Caco-2 (cell line): ENCODE results near the gene CLHC1. TPM values are rescaled to one million over a fixed set of nuclear protein-coding genes. Genes with fewer than 3 reads are reported as not detected.

Experiments used
- BruUV-seq: library from RNA; stranded (reverse); fragments of 400-500 nt; replicated peaks from 2 replicates; lab custom pipeline; 2021; lab: Mats Ljungman, UMichigan
- CTCF ChIA-PET: fragments of 300-600 bp; sonication (Branson Sonifier 250); formaldehyde crosslinking; loops from one replicate; lab custom pipeline; 2022; ENCODE audit warnings: antibody characterized with exemption; lab: Charles Lee
- POLR2A ChIA-PET: fragments of 300-600 bp; sonication (Branson Sonifier 250); formaldehyde crosslinking; loops from one replicate; lab custom pipeline; 2022; ENCODE audit warnings: antibody characterized with exemption; lab: Charles Lee
- DNase-seq, 2 experiments: peaks; one replicate each; pipeline versions ENCODE4 v3.0.0 to v3.0.0-alpha.2; 2020 to 2022
- H3K27me3 ChIP-seq: replicated peaks from 2 replicates; pipeline ENCODE4 v1.6.0; 2011; ENCODE audit warnings: low read length; ENCODE audit not compliant: control insufficient read depth, insufficient read depth
- H3K36me3 ChIP-seq: 2 replicates; pipeline ENCODE4 v1.5.1; 2011; ENCODE audit warnings: low read length; ENCODE audit not compliant: control insufficient read depth, insufficient read depth
- H3K4me1 ChIP-seq: fragments of 250-450 bp; sonication (Bioruptor Pico); 2 replicates; pipeline ENCODE4 v1.5.1; 2020; ENCODE audit warnings: mild to moderate bottlenecking
- H3K4me3 ChIP-seq: 2 replicates; pipeline ENCODE4 v1.5.1; 2011; ENCODE audit warnings: low read depth, mild to moderate bottlenecking, control low read depth, low read length
- H3K9me3 ChIP-seq: fragments of 250-450 bp; sonication (Bioruptor Pico); 2 replicates; pipeline ENCODE4 v1.5.1; 2020; ENCODE audit warnings: mild to moderate bottlenecking, moderate library complexity
- H3K27ac Mint-ChIP-seq: one replicate; pipeline ENCODE4 v1.8.0; 2022; ENCODE audit warnings: mixed read lengths; ENCODE audit not compliant: unreplicated experiment
- H3K27me3 Mint-ChIP-seq: one replicate; pipeline ENCODE4 v1.8.0; 2022; ENCODE audit warnings: mixed read lengths; ENCODE audit not compliant: insufficient read depth, unreplicated experiment
- H3K36me3 Mint-ChIP-seq: one replicate; pipeline ENCODE4 v1.8.0; 2022; ENCODE audit warnings: mild to moderate bottlenecking, mixed read lengths; ENCODE audit not compliant: insufficient read depth, unreplicated experiment
- H3K4me1 Mint-ChIP-seq: one replicate; pipeline ENCODE4 v1.8.0; 2022; ENCODE audit warnings: low read depth, mixed read lengths; ENCODE audit not compliant: unreplicated experiment
- H3K4me3 Mint-ChIP-seq: one replicate; pipeline ENCODE4 v1.8.0; 2022; ENCODE audit warnings: mild to moderate bottlenecking, moderate library complexity, mixed read lengths; ENCODE audit not compliant: unreplicated experiment
- H3K9me3 Mint-ChIP-seq: one replicate; pipeline ENCODE4 v1.8.0; 2022; ENCODE audit warnings: mixed read lengths; ENCODE audit not compliant: unreplicated experiment
- intact Hi-C: fragments of 100-400 bp; cut with micrococcal nuclease; formaldehyde crosslinking; loops from one replicate; pipeline ENCODE4 v1.10.0; 2022; ENCODE audit not compliant: unreplicated experiment
- total RNA-seq: library from RNA; stranded (reverse); gene quantifications from 2 replicates; pipeline ENCODE4 v1.2.3, GENCODE V29; 2022
- TF ChIP-seq, protein P1 (sequence below), 2 experiments: fragments of 200-600 bp in 1 of 2; IDR thresholded peaks; 1 replicate in 1 of 2; 2 replicates in 1 of 2; pipeline versions ENCODE4 v1.5.1 to v1.8.0; 2011 to 2022; ENCODE audit warnings: antibody characterized with exemption in 1 of 2, control low read depth in 1 of 2, inconsistent platforms in 1 of 2, low read depth in 1 of 2, low read length in 1 of 2, mild to moderate bottlenecking in 1 of 2, moderate library complexity in 1 of 2; ENCODE audit not compliant: insufficient read depth in 1 of 2, severe bottlenecking in 1 of 2, unreplicated experiment in 1 of 2

The CLHC1 gene
- total RNA-seq, 1 experiment from 2014 or later, result 13.4 TPM

DNA sequence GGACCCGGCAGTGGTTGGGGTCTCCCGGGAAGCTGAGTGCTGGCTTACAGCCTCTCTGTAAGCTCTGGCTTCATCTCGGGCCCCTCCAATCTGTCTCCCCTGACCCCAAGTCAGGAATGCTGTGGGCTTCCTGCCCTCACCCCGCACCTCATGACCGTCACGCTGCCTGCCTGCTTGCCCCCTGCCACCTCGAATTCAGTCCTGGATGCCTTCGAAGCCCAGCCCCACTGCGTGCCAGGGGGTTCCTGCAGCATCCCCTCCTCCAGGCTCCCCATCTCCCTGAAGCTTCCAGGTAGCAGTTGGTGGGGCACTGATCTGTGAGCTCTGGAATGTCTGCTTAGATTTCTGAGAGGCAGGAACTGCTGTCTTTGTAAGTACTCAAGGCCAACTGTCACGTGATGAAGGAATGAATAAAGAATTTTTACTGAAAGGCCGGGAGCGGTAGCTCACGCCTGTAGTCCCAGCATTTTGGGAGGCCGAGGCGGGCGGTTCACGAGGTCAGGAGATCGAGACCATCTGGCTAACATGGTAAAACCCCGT lies 6.5 kb downstream of the CLHC1 start:
- peaks cover 23% of the 10 kb centered on the region for H3K4me1 ChIP-seq
- TF ChIP-seq, protein P1, sequence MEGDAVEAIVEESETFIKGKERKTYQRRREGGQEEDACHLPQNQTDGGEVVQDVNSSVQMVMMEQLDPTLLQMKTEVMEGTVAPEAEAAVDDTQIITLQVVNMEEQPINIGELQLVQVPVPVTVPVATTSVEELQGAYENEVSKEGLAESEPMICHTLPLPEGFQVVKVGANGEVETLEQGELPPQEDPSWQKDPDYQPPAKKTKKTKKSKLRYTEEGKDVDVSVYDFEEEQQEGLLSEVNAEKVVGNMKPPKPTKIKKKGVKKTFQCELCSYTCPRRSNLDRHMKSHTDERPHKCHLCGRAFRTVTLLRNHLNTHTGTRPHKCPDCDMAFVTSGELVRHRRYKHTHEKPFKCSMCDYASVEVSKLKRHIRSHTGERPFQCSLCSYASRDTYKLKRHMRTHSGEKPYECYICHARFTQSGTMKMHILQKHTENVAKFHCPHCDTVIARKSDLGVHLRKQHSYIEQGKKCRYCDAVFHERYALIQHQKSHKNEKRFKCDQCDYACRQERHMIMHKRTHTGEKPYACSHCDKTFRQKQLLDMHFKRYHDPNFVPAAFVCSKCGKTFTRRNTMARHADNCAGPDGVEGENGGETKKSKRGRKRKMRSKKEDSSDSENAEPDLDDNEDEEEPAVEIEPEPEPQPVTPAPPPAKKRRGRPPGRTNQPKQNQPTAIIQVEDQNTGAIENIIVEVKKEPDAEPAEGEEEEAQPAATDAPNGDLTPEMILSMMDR (IDR thresholded peaks at IDR 0.05; ENCODE audit: insufficient read depth in 1 of 2, low read depth in 1 of 2, low read length in 1 of 2, severe bottlenecking in 1 of 2, unreplicated experiment in 1 of 2), result no peak
- CTCF ChIA-PET, result no interaction called here
- Mint-ChIP-seq H3K4me3 (no peak overlapping the region), H3K36me3 (peaks cover 12% of the 10 kb centered on the region), H3K27me3 (no peaks in the 10 kb centered on the region), H3K27ac (no peak overlapping the region), H3K4me1 (peaks cover 26% of the 10 kb centered on the region), H3K9me3 (no peaks in the 10 kb centered on the region)
- intact Hi-C loops, result no loop called here
- no peaks in the 10 kb centered on the region for H3K27me3 ChIP-seq
- POLR2A ChIA-PET, result interaction anchor here (0.6 kb wide), 1 partner anchor 19 kb away, joined by 3 read pairs; no protein-coding TSS in a partner anchor
- no peak for DNase-seq
- H3K36me3 ChIP-seq, result no peaks in the 10 kb centered on the region
- no TSS peak for BruUV-seq
- H3K4me3 ChIP-seq, result no peak overlapping the region
- no peaks in the 10 kb centered on the region for H3K9me3 ChIP-seq

DNA sequence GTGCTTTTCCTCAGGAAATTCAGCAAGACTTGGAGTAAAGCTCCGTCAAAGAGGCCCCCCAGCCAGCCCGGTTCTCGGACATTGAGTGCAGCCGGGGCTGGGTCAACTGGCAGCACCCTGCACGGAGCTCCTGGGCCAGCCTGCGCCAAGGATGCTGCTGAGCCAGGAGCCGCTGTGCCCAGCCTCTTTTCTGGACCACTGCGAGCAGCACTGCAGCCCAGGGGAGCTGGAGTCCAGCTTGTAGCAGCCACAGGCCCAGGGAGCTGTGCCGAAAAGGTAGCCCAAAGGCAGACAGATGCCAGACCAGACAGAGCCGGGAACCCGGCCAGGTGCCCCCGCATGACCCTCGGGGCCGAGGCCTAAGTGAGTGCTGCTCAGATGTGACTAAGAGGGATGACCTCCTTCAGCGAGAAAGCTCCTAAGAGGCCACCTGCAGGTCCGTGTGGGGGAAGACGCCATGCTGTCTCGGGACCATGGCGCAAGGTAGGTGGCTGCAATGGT lies 7.3 kb downstream of the CLHC1 start:
- Mint-ChIP-seq H3K27ac (no peak overlapping the region), H3K4me3 (no peak overlapping the region), H3K27me3 (no peaks in the 10 kb centered on the region), H3K4me1 (peaks cover 18% of the 10 kb centered on the region), H3K36me3 (peaks cover 12% of the 10 kb centered on the region), H3K9me3 (no peaks in the 10 kb centered on the region)
- no peak for DNase-seq
- Histone ChIP-seq H3K9me3 (no peaks in the 10 kb centered on the region), H3K27me3 (no peaks in the 10 kb centered on the region), H3K4me3 (no peak overlapping the region), H3K36me3 (no peaks in the 10 kb centered on the region), H3K4me1 (peaks cover 15% of the 10 kb centered on the region)
- intact Hi-C loops, result no loop called here
- ChIA-PET CTCF (no interaction called here), POLR2A (interaction anchor here (0.6 kb wide), 1 partner anchor 18 kb away, joined by 3 read pairs; no protein-coding TSS in a partner anchor)
- TF ChIP-seq, protein P1 (IDR thresholded peaks at IDR 0.05; ENCODE audit: insufficient read depth in 1 of 2, low read depth in 1 of 2, low read length in 1 of 2, severe bottlenecking in 1 of 2, unreplicated experiment in 1 of 2), result no peak
- no TSS peak for BruUV-seq

DNA sequence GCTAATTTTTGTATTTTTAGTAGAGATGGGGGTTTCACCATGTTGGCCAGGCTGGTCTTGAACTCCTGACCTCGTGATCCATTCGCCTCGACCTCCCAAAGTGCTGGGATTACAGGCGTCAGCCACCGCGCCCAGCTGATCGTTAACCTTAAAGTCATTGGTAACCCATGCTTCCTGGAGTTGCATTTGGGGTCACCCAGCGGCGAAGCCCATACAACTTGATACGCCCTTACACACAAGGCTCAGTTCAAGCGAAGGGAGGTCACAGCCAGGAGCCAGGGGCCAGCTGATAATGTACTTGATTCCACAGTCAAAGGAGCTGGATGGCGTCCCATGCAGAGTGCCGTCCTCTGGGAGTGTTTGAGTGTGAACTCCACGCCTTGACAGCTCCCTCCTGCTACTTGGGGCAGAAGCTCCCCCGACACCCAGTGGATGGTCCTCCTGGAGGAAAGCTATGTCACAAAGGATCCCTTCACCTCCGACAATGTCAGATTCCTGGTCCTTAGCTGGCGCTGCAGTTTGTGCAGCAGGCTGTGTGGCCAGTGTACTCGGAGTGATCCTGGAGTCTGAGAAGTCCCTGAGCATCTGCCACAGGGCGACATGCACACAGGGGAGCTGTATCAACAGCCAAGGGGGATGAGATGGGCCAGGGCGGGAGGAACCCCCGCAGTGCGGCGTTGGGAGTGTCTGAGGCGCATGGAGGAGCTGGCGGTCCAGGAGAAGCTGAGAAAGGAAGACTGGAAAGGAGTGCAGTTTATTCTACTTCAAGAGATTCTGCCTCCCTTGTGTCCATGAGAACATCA lies 7.9 kb downstream of the CLHC1 start:
- Mint-ChIP-seq H3K4me1 (peaks cover 12% of the 10 kb centered on the region), H3K9me3 (no peaks in the 10 kb centered on the region), H3K27ac (no peak overlapping the region), H3K27me3 (no peaks in the 10 kb centered on the region), H3K4me3 (peak overlapping the region; percentile 52), H3K36me3 (peaks cover 12% of the 10 kb centered on the region)
- H3K27me3 ChIP-seq, result no peaks in the 10 kb centered on the region
- TF ChIP-seq, protein P1 (IDR thresholded peaks at IDR 0.05; ENCODE audit: insufficient read depth in 1 of 2, low read depth in 1 of 2, low read length in 1 of 2, severe bottlenecking in 1 of 2, unreplicated experiment in 1 of 2), result no peak
- ChIA-PET POLR2A (no interaction called here), CTCF (no interaction called here)
- peaks cover 9% of the 10 kb centered on the region; the same call in 1 of the 2 replicates for H3K4me1 ChIP-seq
- BruUV-seq, result no TSS peak
- no peaks in the 10 kb centered on the region for H3K9me3 ChIP-seq
- intact Hi-C loops, result no loop called here
- H3K36me3 ChIP-seq, result no peaks in the 10 kb centered on the region
- no peak for DNase-seq
- H3K4me3 ChIP-seq, result no peak overlapping the region
